CD4-positive, alpha-beta T cell (primary cell): ENCODE measurements around the gene MPPED2. TPM values are rescaled to one million over a fixed set of nuclear protein-coding genes. Genes with fewer than 3 reads are reported as not detected.

Experiments
- ATAC-seq: fragments of 200-7000 bp; cut with Tn5 transposase; one replicate; pipeline ENCODE4 v1.10.0; 2022; ENCODE audit warnings: mild to moderate bottlenecking; ENCODE audit not compliant: poor library complexity
- CTCF ChIA-PET: fragments of 350-600 bp; sonication (Branson Sonifier 250); formaldehyde crosslinking; loops from one replicate; lab custom pipeline; 2021; ENCODE audit warnings: antibody characterized with exemption, inconsistent platforms; lab: Charles Lee
- POLR2A ChIA-PET: fragments of 350-600 bp; sonication (Branson Sonifier 250); formaldehyde crosslinking; loops from one replicate; lab custom pipeline; 2021; ENCODE audit warnings: antibody characterized with exemption, inconsistent platforms; lab: Charles Lee
- DNase-seq, 14 experiments: peaks; one replicate each; pipeline ENCODE4 v3.0.0-alpha.2; 2013 to 2020; ENCODE audit warnings: mixed read lengths in 2 of 14
- H3K27ac ChIP-seq, 2 donors: one replicate each; pipeline versions ENCODE4 v1.5.1 to v1.7.0; 2013; ENCODE audit warnings: low read length in 2 of 2, low read depth in 1 of 2, mild to moderate bottlenecking in 1 of 2
- H3K27me3 ChIP-seq, 2 experiments: 1 replicate in 1 of 2; 2 replicates in 1 of 2; pipeline versions ENCODE4 v1.6.1 to v1.7.0; 2013; ENCODE audit warnings: low read length in 2 of 2, control low read depth in 1 of 2, mild to moderate bottlenecking in 1 of 2, moderate library complexity in 1 of 2; ENCODE audit not compliant: insufficient read depth in 2 of 2, control insufficient read depth in 1 of 2
- H3K36me3 ChIP-seq: one replicate; pipeline ENCODE4 v1.6.1; 2013; ENCODE audit warnings: low read length, control low read depth; ENCODE audit not compliant: insufficient read depth
- H3K4me1 ChIP-seq: one replicate; pipeline ENCODE4 v1.6.1; 2013; ENCODE audit warnings: low read length, control low read depth; ENCODE audit not compliant: insufficient read depth
- H3K4me3 ChIP-seq: one replicate; pipeline ENCODE4 v1.5.1; 2013; ENCODE audit warnings: mild to moderate bottlenecking, low read length, moderate library complexity
- H3K9me3 ChIP-seq, 2 experiments: 1 replicate in 1 of 2; 2 replicates in 1 of 2; pipeline versions ENCODE4 v1.6.1 to v1.7.0; 2013; ENCODE audit warnings: low read length in 2 of 2, mild to moderate bottlenecking in 2 of 2, control low read depth in 1 of 2, moderate library complexity in 1 of 2; ENCODE audit not compliant: control insufficient read depth in 1 of 2, insufficient read depth in 1 of 2
- H3K27ac Mint-ChIP-seq: one replicate; pipeline ENCODE4 v1.8.0; 2020; ENCODE audit warnings: mixed read lengths
- H3K27me3 Mint-ChIP-seq: one replicate; pipeline ENCODE4 v1.8.0; 2021; ENCODE audit warnings: mixed read lengths
- H3K36me3 Mint-ChIP-seq: one replicate; pipeline ENCODE4 v1.8.0; 2021; ENCODE audit warnings: low read depth, mixed read lengths
- H3K4me1 Mint-ChIP-seq: one replicate; pipeline ENCODE4 v1.8.0; 2021; ENCODE audit warnings: low read depth, mixed read lengths
- H3K4me3 Mint-ChIP-seq: one replicate; pipeline ENCODE4 v1.8.0; 2020; ENCODE audit warnings: mild to moderate bottlenecking, mixed read lengths
- H3K9me3 Mint-ChIP-seq: one replicate; pipeline ENCODE4 v1.8.0; 2020; ENCODE audit warnings: mixed read lengths
- CTCF ChIP-seq: fragments of 200-600 bp; IDR thresholded peaks from one replicate; pipeline ENCODE4 v1.8.0; 2022; ENCODE audit warnings: antibody characterized with exemption, mild to moderate bottlenecking
- intact Hi-C, 2 experiments: fragments of 100-400 bp; cut with DNase I in 1 of 2; cut with micrococcal nuclease in 1 of 2; formaldehyde crosslinking; loops; one replicate each; pipeline versions ENCODE4 v1.15.1 to v1.9.0; 2023 to 2025; cut with DNase I, micrococcal nuclease
- total RNA-seq, 174 experiments: library from RNA in 2 of 174; stranded (reverse) in 2 of 174; gene quantifications; one replicate each; pipeline ENCODE4 v1.2.3 and lab custom pipeline; 2021 to 2026

Gene MPPED2
- total RNA-seq, 2 experiments from 2014 or later: 0.96 to 1.7 TPM

GRCh38 chr11:30526558-30526957 is 59.6 kb downstream of the MPPED2 start:
- H3K4me3 ChIP-seq: no peak overlapping the region
- ATAC-seq: no peak
- Mint-ChIP-seq H3K4me3 (no peak overlapping the region), H3K9me3 (no peaks in the 10 kb centered on the region), H3K27me3 (no peaks in the 10 kb centered on the region), H3K36me3 (no peaks in the 10 kb centered on the region), H3K4me1 (no peaks in the 10 kb centered on the region), H3K27ac (no peak overlapping the region)
- ChIA-PET CTCF (no interaction called here), POLR2A (no interaction called here)
- intact Hi-C loops: no loop called here
- no peak overlapping the region for H3K27ac ChIP-seq
- no peaks in the 10 kb centered on the region for H3K36me3 ChIP-seq
- no peak for DNase-seq
- no peaks in the 10 kb centered on the region for H3K27me3 ChIP-seq
- no peak for TF ChIP-seq CTCF
- H3K4me1 ChIP-seq: no peaks in the 10 kb centered on the region
- H3K9me3 ChIP-seq: peaks cover 0 to 5% of the 10 kb centered on the region in 2 experiments

GRCh38 chr11:30522536-30523243 is 63.5 kb downstream of the MPPED2 start:
- H3K9me3 Mint-ChIP-seq: no peaks in the 10 kb centered on the region
- H3K4me1 ChIP-seq: no peaks in the 10 kb centered on the region
- no peaks in the 10 kb centered on the region for H3K27me3 ChIP-seq
- no peaks in the 10 kb centered on the region for H3K27me3 Mint-ChIP-seq
- no peak overlapping the region for H3K4me3 Mint-ChIP-seq
- no peak for ATAC-seq
- no peak overlapping the region for H3K27ac ChIP-seq
- H3K4me3 ChIP-seq: no peak overlapping the region
- no peaks in the 10 kb centered on the region for H3K36me3 ChIP-seq
- H3K36me3 Mint-ChIP-seq: no peaks in the 10 kb centered on the region
- ChIA-PET CTCF (interaction anchor here (0.6 kb wide), 1 partner anchor 120 kb away, joined by 3 read pairs; no protein-coding TSS in a partner anchor), POLR2A (no interaction called here)
- DNase-seq: no peak
- peaks cover 0 to 5% of the 10 kb centered on the region in 2 experiments for H3K9me3 ChIP-seq
- no peak for TF ChIP-seq CTCF
- intact Hi-C loops: no loop called here
- H3K27ac Mint-ChIP-seq: no peak overlapping the region
- no peaks in the 10 kb centered on the region for H3K4me1 Mint-ChIP-seq

GRCh38 chr11:30521297-30522071 is 64.7 kb downstream of the MPPED2 start:
- POLR2A ChIA-PET: no interaction called here
- no peak overlapping the region for H3K27ac ChIP-seq
- H3K4me1 Mint-ChIP-seq: no peaks in the 10 kb centered on the region

More at GRCh38 chr11:30521297-30522071, 64.7 kb downstream of the MPPED2 start:
- CTCF ChIA-PET: no interaction called here
- Histone ChIP-seq H3K27me3 (no peaks in the 10 kb centered on the region), H3K4me3 (no peak overlapping the region), H3K4me1 (no peaks in the 10 kb centered on the region), H3K36me3 (no peaks in the 10 kb centered on the region), H3K9me3 (peaks cover 0 to 5% of the 10 kb centered on the region in 2 experiments)
- DNase-seq (no peak), ATAC-seq (no peak)
- no peak for TF ChIP-seq CTCF
- Mint-ChIP-seq H3K4me3 (no peak overlapping the region), H3K9me3 (no peaks in the 10 kb centered on the region), H3K27me3 (no peaks in the 10 kb centered on the region), H3K36me3 (no peaks in the 10 kb centered on the region), H3K27ac (no peak overlapping the region)
- intact Hi-C loops: no loop called here
